ENCODE data around the gene TMEM203. TPM values are rescaled to one million over a fixed set of nuclear protein-coding genes. Genes with fewer than 3 reads are reported as not detected.

Gene TMEM203
- total RNA-seq, 4 donors from 2014 or later = 24.7 to 45.9 (median 32.0) TPM

- Histone ChIP-seq H3K27me3 (peaks cover 79 to 88% (median 88%) of the 10 kb centered on the region in 3 donors), H3K27ac (no peak overlapping the region), H3K4me3 (no peak overlapping the region), H3K36me3 (no peaks in the 10 kb centered on the region), H3K9me3 (no peaks in the 10 kb centered on the region), H3K4me1 (peaks cover 0 to 12% of the 10 kb centered on the region in 2 donors)
- in situ Hi-C loops (cut with MboI; ENCODE audit: low sequenced_read_pairs in 4 of 4) = no loop called here
- intact Hi-C loops (cut with DNase I; ENCODE audit: low total_unique reads) = no loop called here
- DNase-seq = no peak
- ATAC-seq = no peak
- TF ChIP-seq POLR2A (IDR thresholded peaks at IDR 0.05) = no peak
- TF ChIP-seq CTCF (IDR thresholded peaks at IDR 0.05 in 4 of 5, conservative IDR thresholded peaks at IDR 0.05 in 1 of 5) = no peak
These were observed 46.1 kb downstream of the TMEM203 start for GRCh38 chr9:137159105-137160053.

- ATAC-seq (no peak), DNase-seq (no peak)
- H3K36me3 ChIP-seq = no peaks in the 10 kb centered on the region
- no peak overlapping the region for H3K4me3 ChIP-seq
- H3K27me3 ChIP-seq = peaks cover 72 to 81% (median 80%) of the 10 kb centered on the region in 3 donors
- no peaks in the 10 kb centered on the region for H3K9me3 ChIP-seq
- no peak for TF ChIP-seq CTCF (IDR thresholded peaks at IDR 0.05 in 4 of 5, conservative IDR thresholded peaks at IDR 0.05 in 1 of 5)
- no peak for TF ChIP-seq POLR2A (IDR thresholded peaks at IDR 0.05)
- H3K4me1 ChIP-seq = peaks cover 0 to 12% of the 10 kb centered on the region in 2 donors
- in situ Hi-C loops (cut with MboI; ENCODE audit: low sequenced_read_pairs in 4 of 4) (no loop called here), intact Hi-C loops (cut with DNase I; ENCODE audit: low total_unique reads) (no loop called here)
- H3K27ac ChIP-seq = no peak overlapping the region
These were observed 46.8 kb downstream of the TMEM203 start for GRCh38 chr9:137158625-137159024.

GRCh38 chr9:137157618-137158415 is 47.6 kb downstream of the TMEM203 start:
- in situ Hi-C loops (cut with MboI; ENCODE audit: low sequenced_read_pairs in 4 of 4) = no loop called here
- no peak for DNase-seq
- Histone ChIP-seq H3K4me3 (no peak overlapping the region), H3K36me3 (no peaks in the 10 kb centered on the region), H3K27ac (no peak overlapping the region), H3K27me3 (peaks cover 65 to 73% (median 72%) of the 10 kb centered on the region in 3 donors), H3K9me3 (no peaks in the 10 kb centered on the region), H3K4me1 (peaks cover 0 to 5% of the 10 kb centered on the region in 2 donors)
- no peak for ATAC-seq
- intact Hi-C loops (cut with DNase I; ENCODE audit: low total_unique reads) = no loop called here
- TF ChIP-seq CTCF (IDR thresholded peaks at IDR 0.05 in 4 of 5, conservative IDR thresholded peaks at IDR 0.05 in 1 of 5) = no peak
- no peak for TF ChIP-seq POLR2A (IDR thresholded peaks at IDR 0.05)

- ATAC-seq = peak in 1 of 2 donors; percentile 61
These were observed 48.7 kb downstream of the TMEM203 start for GRCh38 chr9:137156567-137157375.

More at GRCh38 chr9:137156567-137157375, 48.7 kb downstream of the TMEM203 start:
- no peak overlapping the region for H3K4me3 ChIP-seq
- no peaks in the 10 kb centered on the region for H3K9me3 ChIP-seq
- H3K27me3 ChIP-seq = peaks cover 56 to 62% (median 62%) of the 10 kb centered on the region in 3 donors
- no peaks in the 10 kb centered on the region for H3K4me1 ChIP-seq
- H3K36me3 ChIP-seq = no peaks in the 10 kb centered on the region
- no peak for TF ChIP-seq CTCF (IDR thresholded peaks at IDR 0.05 in 4 of 5, conservative IDR thresholded peaks at IDR 0.05 in 1 of 5)
- no peak for TF ChIP-seq POLR2A (IDR thresholded peaks at IDR 0.05)
- DNase-seq = no peak
- in situ Hi-C loops (cut with MboI; ENCODE audit: low sequenced_read_pairs in 4 of 4) = no loop called here
- intact Hi-C loops (cut with DNase I; ENCODE audit: low total_unique reads) = no loop called here
- H3K27ac ChIP-seq = no peak overlapping the region

Measured in gastrocnemius medialis (tissue), 4 donors.